HL-60 (cell line): Measurements from ENCODE around the gene EGFR.

ENCODE experiments used
- DNase-seq, 2 experiments: peaks; one replicate each; pipeline ENCODE4 v3.0.0-alpha.2; 2010 to 2020; ENCODE audit warnings: low read depth in 1 of 2, low spot score in 1 of 2
- H3K27ac ChIP-seq: fragments of 250-450 bp; sonication (Bioruptor Pico); replicated peaks from 2 replicates; pipeline ENCODE4 v1.5.1; 2020; ENCODE audit warnings: mild to moderate bottlenecking, moderate library complexity
- H3K27me3 ChIP-seq: fragments of 250-450 bp; sonication (Bioruptor Pico); 2 replicates; pipeline ENCODE4 v1.5.1; 2021; ENCODE audit warnings: mild to moderate bottlenecking, moderate library complexity; ENCODE audit not compliant: insufficient read depth, poor library complexity, severe bottlenecking
- H3K4me3 ChIP-seq: replicated peaks from 2 replicates; pipeline ENCODE4 v1.5.1; 2011; ENCODE audit warnings: mild to moderate bottlenecking, control low read depth, low read length; ENCODE audit not compliant: insufficient read depth
- CTCF ChIP-seq: IDR thresholded peaks from one replicate; pipeline ENCODE4 v1.5.1; 2011; ENCODE audit warnings: low read length, control low read depth, inconsistent platforms; ENCODE audit not compliant: insufficient read depth
- GABPA ChIP-seq: IDR thresholded peaks from 2 replicates; pipeline ENCODE4 v1.6.1; 2012; ENCODE audit warnings: low read depth
- POLR2AphosphoS5 ChIP-seq: IDR thresholded peaks from 2 replicates; pipeline ENCODE4 v1.6.1; 2012; ENCODE audit warnings: low read depth
- SPI1 ChIP-seq: IDR thresholded peaks from 2 replicates; pipeline ENCODE4 v1.6.1; 2012; ENCODE audit warnings: low read depth, mild to moderate bottlenecking, borderline replicate concordance
- TF ChIP-seq, protein P1 (sequence below): IDR thresholded peaks from 2 replicates; pipeline ENCODE4 v1.6.1; 2012; ENCODE audit warnings: low read depth; ENCODE audit not compliant: insufficient replicate concordance

Gene EGFR

GRCh38 chr7:55235801-55236200, 217.0 kb downstream of the EGFR start:
- Histone ChIP-seq H3K27me3 (no peaks in the 10 kb centered on the region), H3K4me3 (no peak overlapping the region), H3K27ac (no peak overlapping the region)
- no peak for DNase-seq
- no peak for TF ChIP-seq GABPA

GRCh38 chr7:55236476-55236875, 217.7 kb downstream of the EGFR start:
- no peak for TF ChIP-seq GABPA
- TF ChIP-seq CTCF: no peak
- no peak for TF ChIP-seq POLR2AphosphoS5
- TF ChIP-seq, protein P1, sequence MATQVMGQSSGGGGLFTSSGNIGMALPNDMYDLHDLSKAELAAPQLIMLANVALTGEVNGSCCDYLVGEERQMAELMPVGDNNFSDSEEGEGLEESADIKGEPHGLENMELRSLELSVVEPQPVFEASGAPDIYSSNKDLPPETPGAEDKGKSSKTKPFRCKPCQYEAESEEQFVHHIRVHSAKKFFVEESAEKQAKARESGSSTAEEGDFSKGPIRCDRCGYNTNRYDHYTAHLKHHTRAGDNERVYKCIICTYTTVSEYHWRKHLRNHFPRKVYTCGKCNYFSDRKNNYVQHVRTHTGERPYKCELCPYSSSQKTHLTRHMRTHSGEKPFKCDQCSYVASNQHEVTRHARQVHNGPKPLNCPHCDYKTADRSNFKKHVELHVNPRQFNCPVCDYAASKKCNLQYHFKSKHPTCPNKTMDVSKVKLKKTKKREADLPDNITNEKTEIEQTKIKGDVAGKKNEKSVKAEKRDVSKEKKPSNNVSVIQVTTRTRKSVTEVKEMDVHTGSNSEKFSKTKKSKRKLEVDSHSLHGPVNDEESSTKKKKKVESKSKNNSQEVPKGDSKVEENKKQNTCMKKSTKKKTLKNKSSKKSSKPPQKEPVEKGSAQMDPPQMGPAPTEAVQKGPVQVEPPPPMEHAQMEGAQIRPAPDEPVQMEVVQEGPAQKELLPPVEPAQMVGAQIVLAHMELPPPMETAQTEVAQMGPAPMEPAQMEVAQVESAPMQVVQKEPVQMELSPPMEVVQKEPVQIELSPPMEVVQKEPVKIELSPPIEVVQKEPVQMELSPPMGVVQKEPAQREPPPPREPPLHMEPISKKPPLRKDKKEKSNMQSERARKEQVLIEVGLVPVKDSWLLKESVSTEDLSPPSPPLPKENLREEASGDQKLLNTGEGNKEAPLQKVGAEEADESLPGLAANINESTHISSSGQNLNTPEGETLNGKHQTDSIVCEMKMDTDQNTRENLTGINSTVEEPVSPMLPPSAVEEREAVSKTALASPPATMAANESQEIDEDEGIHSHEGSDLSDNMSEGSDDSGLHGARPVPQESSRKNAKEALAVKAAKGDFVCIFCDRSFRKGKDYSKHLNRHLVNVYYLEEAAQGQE: no peak
- no peak for TF ChIP-seq SPI1
- H3K27ac ChIP-seq: no peak overlapping the region
- DNase-seq: no peak
- H3K27me3 ChIP-seq: no peaks in the 10 kb centered on the region
- H3K4me3 ChIP-seq: no peak overlapping the region

- Histone ChIP-seq H3K4me3 (no peak overlapping the region), H3K27ac (no peak overlapping the region), H3K27me3 (no peaks in the 10 kb centered on the region)
- no peak for DNase-seq
- no peak for TF ChIP-seq POLR2AphosphoS5
- TF ChIP-seq, protein P1: no peak
- TF ChIP-seq GABPA: no peak
- no peak for TF ChIP-seq CTCF
- no peak for TF ChIP-seq SPI1
Observed at GRCh38 chr7:55237156-55237893, 218.5 kb downstream of the EGFR start.

- no peak for TF ChIP-seq SPI1
- TF ChIP-seq CTCF: no peak
- TF ChIP-seq, protein P1: no peak
- no peak for TF ChIP-seq GABPA
- no peak for TF ChIP-seq POLR2AphosphoS5
- Histone ChIP-seq H3K4me3 (no peak overlapping the region), H3K27ac (no peak overlapping the region), H3K27me3 (no peaks in the 10 kb centered on the region)
- no peak for DNase-seq
Observed at GRCh38 chr7:55239406-55239805, 220.6 kb downstream of the EGFR start.
